ENCODE data around the gene PDZD4.
A peak's percentile ranks its signal among the peaks of the same experiment; 100 is the strongest.
"Not testable (repeated sequence)": the region's sequence is repeated elsewhere in the genome, so short reads cannot be mapped to it uniquely, and the experiment has no call there.

Gene PDZD4

GRCh38 chrX:153831429-153832150, 1.2 kb upstream of the PDZD4 start:
- no peak for DNase-seq

DNA sequence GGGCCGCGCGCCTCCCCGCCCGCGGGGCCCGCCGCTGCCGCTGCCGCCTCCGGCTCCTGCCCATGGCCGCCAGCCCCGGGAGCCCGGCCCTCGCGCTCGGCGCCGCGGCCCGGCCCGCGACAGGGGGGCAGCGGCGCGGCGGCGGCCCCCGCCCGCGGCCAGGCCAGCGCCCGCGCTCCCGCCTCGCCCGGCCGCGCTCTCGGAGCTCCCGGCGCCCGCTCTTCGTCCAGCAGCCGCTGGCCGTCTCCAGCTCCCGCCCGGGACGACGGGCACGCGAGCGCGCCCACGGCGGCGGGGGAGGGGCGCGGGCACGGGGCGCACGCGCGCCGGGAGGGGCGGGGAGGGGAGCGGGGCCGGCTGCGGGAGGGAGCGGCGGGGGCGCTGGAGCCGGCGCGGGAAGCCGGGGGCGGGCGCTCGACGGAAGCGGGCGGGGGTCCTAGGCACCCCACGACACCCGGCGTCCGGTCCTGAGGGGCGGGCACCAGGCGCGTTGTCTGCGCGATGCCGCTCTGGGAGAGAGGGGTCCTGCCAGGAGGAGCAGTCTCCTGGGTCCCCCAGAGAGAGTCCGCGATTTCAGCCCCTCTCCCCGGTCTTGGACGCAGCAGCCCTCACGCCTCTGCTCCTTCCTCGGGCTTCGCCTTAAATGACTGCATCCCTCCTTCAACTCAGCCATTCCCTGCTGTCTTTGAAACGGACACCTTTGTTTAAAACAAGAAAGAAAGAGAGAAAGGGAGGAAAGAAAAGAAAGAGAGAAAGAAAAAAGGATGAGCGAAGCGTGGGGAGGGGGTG, 490 bp upstream of the PDZD4 start:
- DNase-seq, result no peak

DNA sequence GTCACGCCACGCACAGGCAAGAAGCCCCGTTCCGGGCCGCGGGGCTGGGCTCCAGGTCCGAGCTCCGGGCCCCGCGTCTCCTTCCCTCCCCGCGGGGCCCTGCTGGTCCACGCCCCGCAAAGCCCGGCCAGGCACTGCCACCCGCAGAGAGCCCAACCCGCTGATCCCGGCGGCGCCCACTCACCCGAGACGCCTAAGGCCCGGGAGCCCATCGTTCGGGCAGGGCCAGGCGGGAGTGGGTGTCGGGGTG, 870 bp downstream of the PDZD4 start:
- no peak for DNase-seq

- DNase-seq, result no peak
Observed at GRCh38 chrX:153828723-153829548, 1.4 kb downstream of the PDZD4 start.

DNA sequence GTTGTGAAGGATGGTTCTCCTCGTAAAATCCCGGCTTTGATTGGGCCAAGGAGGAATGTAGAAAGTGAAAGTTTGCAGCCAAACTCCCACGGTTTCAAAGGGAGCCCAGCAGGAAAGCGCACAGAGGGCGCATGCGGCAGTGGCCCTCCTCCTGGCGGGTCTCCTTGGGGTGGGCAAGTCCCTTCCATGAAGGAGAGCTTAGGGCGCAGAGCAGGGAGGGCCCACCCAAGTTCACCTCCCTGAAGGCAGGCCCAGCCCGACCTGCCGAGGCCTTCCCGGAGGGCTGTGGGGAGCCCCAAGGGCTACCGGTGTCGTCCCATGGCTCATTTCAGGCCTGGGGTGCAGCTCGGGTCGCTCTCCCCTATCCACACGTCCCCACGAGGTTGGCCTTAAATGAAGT, 2.0 kb downstream of the PDZD4 start:
- DNase-seq, result no peak

GRCh38 chrX:153827903-153828302, 2.4 kb downstream of the PDZD4 start:
- no peak for DNase-seq

DNA sequence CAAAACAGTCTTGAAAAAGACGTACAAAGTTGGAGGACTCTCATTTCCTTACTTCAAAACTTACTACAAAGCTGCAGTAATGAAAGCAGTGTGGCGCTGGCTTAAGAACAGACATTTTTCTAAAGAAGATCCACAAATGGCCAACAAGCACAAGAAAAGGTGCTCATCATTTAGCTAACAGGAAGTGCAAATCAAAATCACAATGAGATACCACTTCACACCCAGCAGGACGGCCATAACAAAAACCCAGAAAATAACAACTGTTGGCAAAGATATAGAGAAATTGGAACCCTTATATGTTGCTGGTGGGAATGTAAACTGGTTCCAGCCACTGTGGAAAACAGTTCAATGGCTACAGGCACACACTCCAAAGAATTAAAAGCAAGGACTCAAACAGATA, 3.3 kb downstream of the PDZD4 start:
- DNase-seq, result no peak

DNA sequence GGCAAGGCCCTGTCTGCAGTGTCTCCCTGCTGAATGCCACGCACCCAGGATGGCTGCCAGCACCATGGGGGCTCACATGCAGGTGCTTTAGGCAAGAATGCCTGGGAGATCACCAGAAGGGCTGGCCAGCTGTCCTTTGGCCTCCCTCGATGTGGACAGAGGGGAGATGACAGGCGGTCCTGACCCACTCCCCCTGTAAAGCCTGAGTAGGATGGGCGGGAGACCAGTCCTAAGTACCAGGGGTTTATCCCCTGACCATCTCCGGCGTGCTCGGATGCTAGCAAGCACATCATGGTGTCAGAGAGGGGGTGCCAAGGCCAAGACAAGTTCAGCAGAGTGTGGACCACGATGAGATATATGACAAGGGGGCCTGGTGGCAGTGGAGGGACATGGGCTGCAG, 5.3 kb downstream of the PDZD4 start:
- DNase-seq, result no peak

- DNase-seq, result no peak
Observed at GRCh38 chrX:153824348-153824747, 6.0 kb downstream of the PDZD4 start.

GRCh38 chrX:153821066-153821465, 9.3 kb downstream of the PDZD4 start:
- DNase-seq, result no peak

- peak; percentile 74 for DNase-seq
Observed at GRCh38 chrX:153820601-153821000, 9.7 kb downstream of the PDZD4 start.

DNA sequence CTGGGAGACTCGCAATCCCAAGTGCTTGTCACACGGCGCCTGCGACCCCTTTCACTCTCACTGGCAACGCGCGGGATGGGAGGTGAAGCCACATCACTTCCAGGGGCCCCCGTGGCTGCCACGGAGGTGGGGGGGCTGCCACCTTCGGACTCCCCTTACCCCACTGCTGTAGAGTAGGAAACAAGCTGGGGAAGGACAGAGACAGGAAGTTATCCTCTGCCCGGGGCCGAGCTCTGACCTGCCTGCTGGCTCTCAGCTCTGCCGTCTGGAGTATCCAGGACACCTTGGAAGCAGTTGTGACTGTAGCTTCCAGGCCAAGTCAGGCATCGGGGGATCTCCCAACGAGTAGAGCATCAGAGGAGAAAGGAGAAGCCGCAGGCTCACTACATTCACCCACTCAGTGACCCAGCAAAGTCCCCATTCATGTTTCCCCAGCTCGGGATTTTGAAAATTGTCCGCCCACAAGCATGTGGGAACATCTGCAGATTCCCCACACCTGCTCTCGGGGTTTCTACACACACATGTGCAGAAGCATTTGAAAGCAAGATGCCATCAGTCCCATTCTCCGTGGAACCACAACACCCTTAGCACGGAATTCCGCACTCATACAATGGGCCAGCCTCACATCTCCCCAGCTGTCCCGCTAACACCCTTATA, 10.8 kb downstream of the PDZD4 start:
- DNase-seq, result no peak

DNA sequence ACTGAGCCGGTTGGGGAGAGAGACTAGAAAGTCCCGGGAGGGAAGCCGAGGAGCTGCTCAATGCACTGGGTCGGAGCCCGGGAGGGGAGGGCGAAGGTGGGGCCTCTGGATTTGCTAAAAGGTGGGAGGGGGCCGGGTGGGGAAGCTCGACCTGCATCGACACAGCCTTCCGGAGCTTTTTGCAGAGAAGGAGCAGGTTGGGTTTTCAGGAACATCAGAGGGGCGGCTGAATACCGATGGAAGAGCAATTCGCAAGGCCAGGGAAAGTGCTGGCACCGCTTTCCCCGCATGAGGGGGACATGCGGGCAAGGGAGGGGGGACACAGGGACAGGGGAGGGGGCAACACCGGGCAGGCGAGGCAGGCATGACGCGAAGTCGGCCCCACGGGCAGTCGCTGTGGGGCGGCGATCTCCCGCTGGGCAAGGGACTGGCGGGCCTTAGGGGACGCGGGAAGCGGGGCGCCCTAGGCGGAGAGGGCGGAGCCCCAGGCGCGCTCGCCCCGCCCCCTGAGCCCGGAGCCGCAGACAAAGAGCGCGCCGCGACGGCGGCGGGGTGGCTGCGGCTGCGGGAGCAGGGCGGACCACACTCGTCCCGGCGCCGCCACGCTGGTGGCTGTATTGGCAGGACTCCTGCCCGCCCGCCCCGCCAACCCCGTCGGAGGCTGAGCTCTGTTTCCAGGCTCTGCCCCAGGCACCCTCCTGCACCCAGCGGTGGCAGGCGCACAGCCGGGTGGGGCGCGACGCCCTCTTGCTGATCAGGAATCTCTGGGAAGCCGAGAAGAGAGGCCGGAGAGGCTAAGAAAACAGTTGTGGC, 11.6 kb downstream of the PDZD4 start:
- peak; percentile 54 for DNase-seq

DNA sequence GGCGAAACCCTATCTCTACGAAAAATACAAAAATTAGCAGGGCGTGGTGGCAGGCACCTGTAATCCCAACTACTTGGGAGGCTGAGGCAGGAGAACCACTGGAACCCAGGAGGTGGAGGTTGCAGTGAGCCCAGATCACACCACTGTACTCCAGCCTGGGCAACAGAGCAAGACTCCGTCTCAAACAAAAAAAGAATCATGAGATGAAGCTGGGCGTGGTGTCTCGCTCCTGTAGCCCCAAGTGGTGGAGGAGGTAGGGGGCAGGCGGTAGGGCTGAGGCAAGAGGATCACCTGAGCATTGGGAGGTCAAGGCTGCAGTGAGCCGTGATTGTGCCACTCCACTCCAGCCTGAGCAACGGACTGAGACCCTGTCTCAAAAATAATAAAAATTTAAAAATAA, 12.3 kb downstream of the PDZD4 start:
- not testable (repeated sequence) for DNase-seq

- no peak for DNase-seq
Observed at GRCh38 chrX:153816831-153817690, 13.3 kb downstream of the PDZD4 start.

DNA sequence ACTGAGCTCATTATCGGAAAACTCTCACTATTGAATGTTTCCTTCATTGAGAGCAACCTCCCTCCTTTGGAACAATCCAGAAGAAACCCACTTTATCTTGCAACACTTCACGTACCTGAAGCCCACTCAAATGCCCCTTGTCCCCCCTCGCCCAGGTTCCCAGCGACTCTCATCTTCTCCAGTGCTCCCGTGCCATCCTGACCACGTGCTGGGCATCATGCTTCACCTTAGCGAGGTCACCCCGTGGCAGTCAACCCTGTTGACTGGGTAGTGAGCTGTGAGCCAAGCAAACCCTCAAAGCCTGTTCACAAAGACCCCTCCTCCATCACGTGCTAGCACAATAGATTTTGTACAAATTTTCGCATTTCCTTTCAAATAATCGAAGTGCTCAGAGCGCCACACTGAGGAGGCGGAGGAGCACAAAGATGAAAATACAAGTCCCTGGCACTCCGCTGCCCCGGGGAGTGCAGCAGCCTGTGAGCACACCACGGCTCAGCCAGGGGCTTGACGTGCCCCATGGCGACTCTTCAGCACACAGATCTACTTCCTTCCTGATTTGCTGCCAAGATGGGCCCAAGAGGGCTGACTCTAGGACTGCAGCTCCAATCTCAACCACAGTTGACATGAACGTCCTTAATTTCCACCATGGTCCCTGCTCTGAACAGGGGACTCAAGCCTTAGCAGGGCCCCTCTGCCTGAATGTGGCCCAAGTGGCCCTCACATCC, 15.6 kb downstream of the PDZD4 start:
- DNase-seq, result no peak

DNA sequence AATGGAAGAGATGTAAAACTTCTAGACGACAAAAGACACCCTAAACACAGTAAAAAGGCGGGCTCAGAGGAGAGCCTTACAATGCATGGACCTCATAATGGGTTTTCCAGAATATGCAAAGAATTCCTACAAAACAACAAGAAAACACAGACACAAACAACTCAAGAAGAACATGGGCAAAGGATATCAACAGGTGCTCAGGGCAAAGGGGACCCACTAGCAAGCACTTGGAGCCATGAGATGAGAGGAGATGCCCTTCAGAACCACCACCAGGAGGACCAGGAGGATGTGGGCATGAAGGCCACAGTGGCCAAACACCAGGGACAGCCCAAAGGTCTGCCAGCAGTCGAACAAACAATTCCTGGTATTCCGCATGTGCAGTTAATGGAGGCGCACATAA, 17.2 kb downstream of the PDZD4 start:
- no peak for DNase-seq

- DNase-seq, result no peak
Observed at GRCh38 chrX:153812220-153812619, 18.1 kb downstream of the PDZD4 start.

DNA sequence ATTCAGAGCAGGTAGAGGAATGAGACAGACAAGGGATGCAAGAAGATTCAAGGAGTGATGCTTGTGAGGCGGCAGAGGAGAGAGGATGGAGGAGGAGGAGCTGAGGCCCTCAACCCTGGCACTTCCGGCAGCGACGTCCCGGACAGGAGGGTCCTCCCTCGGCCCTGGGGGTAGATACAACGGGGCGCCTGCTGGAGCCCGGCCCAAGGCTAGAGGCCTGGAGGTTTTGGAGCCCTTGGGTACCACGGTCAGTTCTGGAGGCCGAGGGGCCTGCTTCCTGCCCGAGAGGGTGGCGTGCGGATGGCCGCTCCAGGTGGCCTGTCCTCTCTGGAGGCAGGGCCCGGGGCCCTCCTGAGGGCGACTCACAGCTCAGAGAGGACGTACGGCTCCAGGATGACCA, 22.4 kb downstream of the PDZD4 start:
- DNase-seq, result no peak

- no peak for DNase-seq
Observed at GRCh38 chrX:153806999-153807575, 23.3 kb downstream of the PDZD4 start.
